Epithelial cell of proximal tubule (primary cell): ENCODE measurements around the gene FASN. TPM values are rescaled to one million over a fixed set of nuclear protein-coding genes. Genes with fewer than 3 reads are reported as not detected.

Experiments used
- DNase-seq: peaks from one replicate; pipeline ENCODE4 v3.0.0-alpha.2; 2011; ENCODE audit warnings: low read depth
- H3K4me3 ChIP-seq: 2 replicates; pipeline ENCODE4 v1.5.1; 2011; ENCODE audit warnings: low read depth, mild to moderate bottlenecking, low read length
- CTCF ChIP-seq: conservative IDR thresholded peaks from 2 replicates; pipeline ENCODE4 v1.5.1; 2012; ENCODE audit warnings: low read depth, mild to moderate bottlenecking, low read length
- total RNA-seq: library from RNA; depleted of rRNA; stranded (reverse); fragments of >200 nt; gene quantifications from 2 replicates; pipeline ENCODE4 v1.2.3, GENCODE V29; 2015

FASN gene
- total RNA-seq, 1 donor from 2014 or later, result 94.7 TPM

- no peak for DNase-seq
- H3K4me3 ChIP-seq, result no peak overlapping the region
- TF ChIP-seq CTCF, result no peak
These were observed 48.9 kb downstream of the FASN start for GRCh38 chr17:82049106-82049505.

GRCh38 chr17:82048571-82048971, 49.5 kb downstream of the FASN start:
- no peak for DNase-seq
- no peak for TF ChIP-seq CTCF
- no peak overlapping the region for H3K4me3 ChIP-seq

- no peak for TF ChIP-seq CTCF
- DNase-seq, result no peak
- no peak overlapping the region for H3K4me3 ChIP-seq
These were observed 50.0 kb downstream of the FASN start for GRCh38 chr17:82047914-82048570.

GRCh38 chr17:82047379-82047778, 50.7 kb downstream of the FASN start:
- DNase-seq, result no peak
- H3K4me3 ChIP-seq, result no peak overlapping the region
- no peak for TF ChIP-seq CTCF

- DNase-seq, result no peak
- TF ChIP-seq CTCF, result no peak
- no peak overlapping the region for H3K4me3 ChIP-seq
These were observed 51.1 kb downstream of the FASN start for GRCh38 chr17:82046903-82047302.

- DNase-seq, result no peak
- no peak overlapping the region for H3K4me3 ChIP-seq
- TF ChIP-seq CTCF, result no peak
These were observed 52.0 kb downstream of the FASN start for GRCh38 chr17:82045936-82046484.

GRCh38 chr17:82043507-82043906, 54.5 kb downstream of the FASN start:
- H3K4me3 ChIP-seq, result no peak overlapping the region
- DNase-seq, result no peak
- no peak for TF ChIP-seq CTCF
